A549 (cell line): ENCODE results near the gene ZNF729. TPM values are rescaled to one million over a fixed set of nuclear protein-coding genes. Genes with fewer than 3 reads are reported as not detected.
"Not testable (repeated sequence)": the region's sequence is repeated elsewhere in the genome, so short reads cannot be mapped to it uniquely, and the experiment has no call there.

Source experiments
- ATAC-seq, 2 experiments: fragments of 200-7000 bp in 1 of 2; fragments of >200 bp in 1 of 2; cut with Nextera tagmentation in 1 of 2; cut with Tn5 transposase in 1 of 2; 3 replicates each; pipeline versions ENCODE4 v1.8.0 to v1.9.1; 2018 to 2020; ENCODE audit warnings: mild to moderate bottlenecking in 1 of 2, moderate library complexity in 1 of 2
- CTCF ChIA-PET: fragments of 300-600 bp; sonication (Branson Sonifier 250); formaldehyde crosslinking; extraction: SDS; loops from one replicate; lab custom pipeline; 2021; ENCODE audit warnings: antibody characterized with exemption, inconsistent platforms; lab: Yijun Ruan, JAX
- POLR2A ChIA-PET: fragments of 350-600 bp; formaldehyde crosslinking; extraction: SDS; loops from one replicate; lab custom pipeline; 2021; ENCODE audit warnings: antibody characterized with exemption, inconsistent platforms; lab: Yijun Ruan, JAX
- DNase-seq, 2 experiments: peaks; one replicate each; pipeline versions ENCODE4 v3.0.0 to v3.0.0-alpha.2; 2011 to 2016; ENCODE audit warnings: low read depth in 1 of 2, low spot score in 1 of 2
- FAIRE-seq: peaks from 2 replicates; lab custom pipeline; 2011; peaks lifted over from hg19 to GRCh38; lab: Jason Lieb, UNC
- H3K27ac ChIP-seq, 2 experiments: fragments of >200 bp; sonication (Bioruptor Twin); formaldehyde crosslinking; 3 replicates each; pipeline ENCODE4 v1.5.1; 2016 to 2017
- H3K4me1 ChIP-seq: fragments of >200 bp; sonication (Bioruptor Twin); formaldehyde crosslinking; 3 replicates; pipeline ENCODE4 v1.6.1; 2016
- H3K4me2 ChIP-seq: fragments of >200 bp; sonication (Bioruptor Twin); formaldehyde crosslinking; 3 replicates; pipeline ENCODE4 v1.6.1; 2016
- H3K4me3 ChIP-seq: fragments of >200 bp; sonication (Bioruptor Twin); formaldehyde crosslinking; 3 replicates; pipeline ENCODE4 v1.5.1; 2016
- H3K9me3 ChIP-seq: fragments of >200 bp; sonication (Bioruptor Twin); formaldehyde crosslinking; 3 replicates; pipeline ENCODE4 v1.6.1; 2016
- BHLHE40 ChIP-seq: IDR thresholded peaks from 2 replicates; pipeline ENCODE4 v1.6.1; 2012; ENCODE audit warnings: low read depth, low read length, inconsistent platforms
- CBX8 ChIP-seq: fragments of 200-600 bp; sonication (generic); IDR thresholded peaks from 2 replicates; pipeline ENCODE4 v1.6.1; 2016
- ESRRA ChIP-seq: fragments of 150-350 bp; IDR thresholded peaks from 2 replicates; pipeline ENCODE4 v1.6.1; 2014; ENCODE audit warnings: mild to moderate bottlenecking, low read length, borderline replicate concordance
- HDAC2 ChIP-seq: fragments of 200-600 bp; sonication (generic); IDR thresholded peaks from 2 replicates; pipeline ENCODE4 v1.6.1; 2016
- HOXB13 ChIP-seq: fragments of 250-450 bp; sonication (Bioruptor Pico); IDR thresholded peaks from 2 replicates; pipeline ENCODE4 v1.5.0; 2020; ENCODE audit warnings: low read depth, mild to moderate bottlenecking, moderate library complexity
- JUNB ChIP-seq: fragments of >200 bp; sonication (Bioruptor Twin); formaldehyde crosslinking; IDR thresholded peaks from 2 replicates; pipeline ENCODE4 v1.6.1; 2016
- KDM1A ChIP-seq: fragments of 200-600 bp; sonication (generic); IDR thresholded peaks from 2 replicates; pipeline ENCODE4 v1.6.1; 2016; ENCODE audit warnings: low read depth, mild to moderate bottlenecking
- MAFK ChIP-seq: fragments of 450-650 bp; IDR thresholded peaks from 2 replicates; pipeline ENCODE4 v1.6.1; 2014; ENCODE audit not compliant: partially characterized antibody
- NFE2L2 ChIP-seq: fragments of 150-350 bp; conservative IDR thresholded peaks from 2 replicates; pipeline ENCODE4 v1.6.1; 2014; ENCODE audit warnings: low read length
- NR3C1 ChIP-seq: fragments of >200 bp; sonication (Bioruptor Twin); formaldehyde crosslinking; IDR thresholded peaks from 3 replicates; pipeline ENCODE4 v1.6.1; 2017
- POLR2A ChIP-seq: IDR thresholded peaks from 2 replicates; pipeline ENCODE4 v1.6.1; 2012; ENCODE audit warnings: mild to moderate bottlenecking, low read length
- RAD21 ChIP-seq, 2 experiments: fragments of >200 bp in 1 of 2; sonication (Bioruptor Twin) in 1 of 2; formaldehyde crosslinking in 1 of 2; IDR thresholded peaks in 1 of 2; conservative IDR thresholded peaks in 1 of 2; 2 replicates in 1 of 2; 3 replicates in 1 of 2; pipeline ENCODE4 v1.6.1; 2012 to 2018; ENCODE audit warnings: inconsistent platforms in 1 of 2
- RFX5 ChIP-seq: fragments of 450-650 bp; IDR thresholded peaks from 2 replicates; pipeline ENCODE4 v1.7.1; 2014; ENCODE audit warnings: antibody characterized with exemption, mild to moderate bottlenecking, moderate library complexity
- TFCP2L1 ChIP-seq: fragments of 250-450 bp; sonication (Bioruptor Pico); IDR thresholded peaks from 2 replicates; pipeline ENCODE4 v1.5.0; 2021; ENCODE audit warnings: mild to moderate bottlenecking
- ZC3H11A ChIP-seq: fragments of 450-650 bp; IDR thresholded peaks from 2 replicates; pipeline ENCODE4 v1.6.1; 2014; ENCODE audit warnings: antibody characterized with exemption, mild to moderate bottlenecking
- ZSCAN20 ChIP-seq: fragments of 250-450 bp; sonication (Bioruptor Pico); IDR thresholded peaks from 2 replicates; pipeline ENCODE4 v1.8.0; 2022; ENCODE audit warnings: mild to moderate bottlenecking, moderate library complexity
- WGBS: methylation state at CpG from one replicate; pipeline ENCODE4 v1.1.6; 2017; ENCODE audit errors: missing lambda C conversion rate; 5-methylcytosine and 5-hydroxymethylcytosine counted together
- polyA plus RNA-seq, 4 experiments: library from polyadenylated mRNA; depleted of rRNA in 3 of 4; stranded (reverse); fragments of >200 nt; fragmentation: RNase III in 1 of 4; extraction: RNeasy Plus Mini Kit Qiagen cat#74134 plus additional on column Dnase treatment in 1 of 4; gene quantifications; 2 replicates in 3 of 4; 3 replicates in 1 of 4; pipeline ENCODE4 v1.2.3, GENCODE V29; 2011 to 2017
- TF ChIP-seq, protein P1 (sequence below): fragments of 250-450 bp; sonication (Bioruptor Pico); IDR thresholded peaks from 2 replicates; pipeline ENCODE4 v1.5.0; 2021; ENCODE audit warnings: mild to moderate bottlenecking, moderate library complexity, borderline replicate concordance

ZNF729 gene
- polyA plus RNA-seq, 2 of the 4 experiments (the other 2 are of a cell fraction): not detected

DNA sequence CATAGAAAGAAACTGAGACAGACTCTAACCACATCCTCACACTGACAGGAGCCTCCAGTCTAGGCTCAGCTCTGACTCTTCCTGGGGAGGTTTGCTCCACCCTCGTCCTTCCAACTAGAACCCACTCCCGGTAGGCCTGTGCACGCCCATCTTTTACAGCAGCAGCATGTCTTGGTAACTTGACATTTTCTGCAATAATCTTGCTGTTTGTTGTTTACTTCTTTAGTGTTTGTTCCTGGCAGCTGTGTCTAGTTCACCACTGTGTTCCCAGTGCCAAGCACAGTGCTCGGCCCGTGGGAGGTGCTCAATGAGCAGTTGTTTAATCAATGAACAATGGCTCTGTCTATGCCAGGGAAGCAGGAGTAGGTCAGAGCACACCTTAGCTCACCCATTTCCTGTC, 23.1 kb upstream of the ZNF729 start:
- FAIRE-seq (no peak), ATAC-seq (no peak), DNase-seq (no peak)
- Histone ChIP-seq H3K4me3 (no peak overlapping the region), H3K4me1 (no peaks in the 10 kb centered on the region), H3K4me2 (no peak overlapping the region), H3K27ac (no peak overlapping the region), H3K9me3 (peaks cover 34% of the 10 kb centered on the region)
- ChIA-PET CTCF (interaction anchor here (0.6 kb wide), 1 partner anchor 1345 kb away, joined by 3 read pairs; no protein-coding TSS in a partner anchor), POLR2A (no interaction called here)
- no peak for TF ChIP-seq HDAC2
- no peak for TF ChIP-seq NR3C1
- TF ChIP-seq ZC3H11A: no peak
- no peak for TF ChIP-seq ESRRA
- TF ChIP-seq BHLHE40: no peak
- no peak for TF ChIP-seq HOXB13
- TF ChIP-seq TFCP2L1 (CRISPR knock-in tag): no peak
- TF ChIP-seq, protein P1, sequence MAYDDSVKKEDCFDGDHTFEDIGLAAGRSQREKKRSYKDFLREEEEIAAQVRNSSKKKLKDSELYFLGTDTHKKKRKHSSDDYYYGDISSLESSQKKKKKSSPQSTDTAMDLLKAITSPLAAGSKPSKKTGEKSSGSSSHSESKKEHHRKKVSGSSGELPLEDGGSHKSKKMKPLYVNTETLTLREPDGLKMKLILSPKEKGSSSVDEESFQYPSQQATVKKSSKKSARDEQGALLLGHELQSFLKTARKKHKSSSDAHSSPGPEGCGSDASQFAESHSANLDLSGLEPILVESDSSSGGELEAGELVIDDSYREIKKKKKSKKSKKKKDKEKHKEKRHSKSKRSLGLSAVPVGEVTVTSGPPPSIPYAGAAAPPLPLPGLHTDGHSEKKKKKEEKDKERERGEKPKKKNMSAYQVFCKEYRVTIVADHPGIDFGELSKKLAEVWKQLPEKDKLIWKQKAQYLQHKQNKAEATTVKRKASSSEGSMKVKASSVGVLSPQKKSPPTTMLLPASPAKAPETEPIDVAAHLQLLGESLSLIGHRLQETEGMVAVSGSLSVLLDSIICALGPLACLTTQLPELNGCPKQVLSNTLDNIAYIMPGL: no peak
- no peak for TF ChIP-seq ZSCAN20 (CRISPR knock-in tag)
- TF ChIP-seq CBX8: no peak
- TF ChIP-seq JUNB: no peak
- 10% methylated on average over 5 of the region's 5 CpGs for WGBS

DNA sequence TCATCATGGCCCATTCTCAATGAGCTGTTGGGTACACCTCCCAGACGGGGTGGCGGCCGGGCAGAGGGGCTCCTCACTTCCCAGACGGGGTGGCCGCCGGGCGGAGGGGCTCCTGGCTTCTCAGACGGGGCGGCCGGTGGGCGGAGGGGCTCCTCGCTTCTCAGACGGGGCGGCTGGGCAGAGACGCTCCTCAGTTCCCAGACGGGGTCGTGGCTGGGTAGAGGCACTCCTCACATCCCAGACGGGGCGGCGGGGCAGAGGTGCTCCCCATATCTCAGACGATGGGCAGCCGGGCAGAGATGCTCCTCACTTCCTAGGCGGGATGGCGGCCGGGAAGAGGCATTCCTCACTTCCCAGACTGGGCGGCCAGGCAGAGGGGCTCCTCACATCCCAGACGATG, 35.3 kb downstream of the ZNF729 start:
- H3K27ac ChIP-seq, DNase-seq, CTCF ChIA-PET, FAIRE-seq, H3K4me1 ChIP-seq, ATAC-seq, H3K4me2 ChIP-seq, H3K4me3 ChIP-seq, POLR2A ChIA-PET: not testable (repeated sequence)
- peaks cover 65% of the 10 kb centered on the region; the same call in 2 of the 3 replicates for H3K9me3 ChIP-seq
- 28% methylated on average over 12 of the region's 27 CpGs for WGBS

- no peak overlapping the region for H3K27ac ChIP-seq
- CTCF ChIA-PET: no interaction called here
- TF ChIP-seq NFE2L2: peak; percentile 65
- no peak for TF ChIP-seq JUNB
- peak; percentile 67 for TF ChIP-seq MAFK
- TF ChIP-seq, all 56 proteins: peak for 2
- FAIRE-seq (no peak), ATAC-seq (no peak), DNase-seq (no peak)
- Histone ChIP-seq H3K9me3 (peaks cover 80% of the 10 kb centered on the region), H3K4me2 (no peak overlapping the region), H3K4me3 (no peak overlapping the region), H3K4me1 (no peaks in the 10 kb centered on the region)
- WGBS: 2% methylated on average over 4 of the region's 4 CpGs
- POLR2A ChIA-PET: no interaction called here
These were observed 40.0 kb downstream of the ZNF729 start for GRCh38 chr19:22326219-22326618.

DNA sequence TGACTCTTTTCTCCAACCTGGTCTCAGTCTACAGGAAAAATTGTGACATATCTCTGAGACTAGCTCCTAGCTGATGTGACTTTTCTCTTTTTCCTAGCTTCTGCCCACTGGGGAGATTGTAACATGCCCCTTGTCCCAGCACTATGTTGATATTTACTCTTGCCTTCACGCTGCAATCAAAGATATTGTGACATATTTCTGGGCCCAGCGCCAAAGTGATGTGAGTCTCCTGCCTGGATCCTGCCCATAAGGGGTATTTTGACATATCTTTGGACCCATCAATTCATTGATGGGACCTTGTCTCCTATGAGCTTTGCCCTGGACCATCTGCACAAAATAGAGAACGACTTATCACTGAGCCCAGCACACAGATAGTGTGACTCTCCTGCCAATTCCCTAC, 41.1 kb downstream of the ZNF729 start:
- FAIRE-seq: no peak
- peaks cover 86% of the 10 kb centered on the region for H3K9me3 ChIP-seq
- DNase-seq: no peak
- 4% methylated on average over 3 of the region's 3 CpGs for WGBS
- no peak overlapping the region for H3K27ac ChIP-seq
- no peaks in the 10 kb centered on the region for H3K4me1 ChIP-seq
- no peak for ATAC-seq
- POLR2A ChIA-PET: no interaction called here
- CTCF ChIA-PET: no interaction called here
- no peak overlapping the region for H3K4me3 ChIP-seq
- H3K4me2 ChIP-seq: no peak overlapping the region
- TF ChIP-seq POLR2A: no peak
- no peak for TF ChIP-seq KDM1A
- TF ChIP-seq RAD21 (conservative IDR thresholded peaks at IDR 0.05 in 1 of 2, IDR thresholded peaks at IDR 0.05 in 1 of 2): no peak
- TF ChIP-seq, all 56 proteins: peak for 0

DNA sequence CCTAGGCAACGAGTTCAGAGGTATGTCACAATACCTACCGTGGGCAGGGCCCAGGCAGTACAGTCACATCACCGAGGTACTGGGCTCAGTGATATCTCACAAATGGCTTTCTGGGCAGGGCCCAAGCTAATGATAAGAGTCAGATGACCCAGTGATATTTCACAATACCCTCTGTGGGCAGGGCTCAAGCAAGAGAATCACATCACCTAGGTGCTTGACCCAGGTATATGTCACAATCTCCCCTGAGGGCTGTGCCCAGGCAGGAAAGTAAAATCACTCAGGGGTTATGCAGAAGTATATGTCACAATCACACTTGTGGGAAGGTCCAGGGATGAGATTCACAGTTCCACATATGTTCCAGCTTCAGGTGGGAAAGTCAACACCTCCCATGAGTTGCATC, 45.3 kb downstream of the ZNF729 start:
- H3K4me2 ChIP-seq: no peak overlapping the region
- no peak for DNase-seq
- 0% methylated on average over 3 of the region's 3 CpGs for WGBS
- ChIA-PET POLR2A (no interaction called here), CTCF (no interaction called here)
- no peak overlapping the region for H3K27ac ChIP-seq
- TF ChIP-seq RFX5: no peak
- no peak for TF ChIP-seq NR3C1
- no peaks in the 10 kb centered on the region for H3K4me1 ChIP-seq
- ATAC-seq: no peak
- H3K9me3 ChIP-seq: peaks cover 79% of the 10 kb centered on the region
- no peak for FAIRE-seq
- no peak overlapping the region for H3K4me3 ChIP-seq
